Sigmoid colon (tissue), 4 donors: Measurements from ENCODE around the gene CPZ.

Experiments
- CTCF ChIP-seq, 4 experiments: fragments of 450-650 bp in 3 of 4; fragments of 200-600 bp in 1 of 4; IDR thresholded peaks; one replicate each; pipeline ENCODE4 v1.5.1; 2016 to 2019; ENCODE audit warnings: antibody characterized with exemption in 4 of 4, mild to moderate bottlenecking in 3 of 4, moderate library complexity in 2 of 4
- POLR2AphosphoS5 ChIP-seq, 4 donors: sonication (generic); formaldehyde crosslinking; IDR thresholded peaks; one replicate each; pipeline ENCODE4 v1.6.1; 2017; ENCODE audit warnings: antibody characterized with exemption in 4 of 4

GRCh38 chr4:8564595-8564994 lies 28.0 kb upstream of the CPZ start:
- TF ChIP-seq CTCF (IDR thresholded peaks at IDR 0.05) (no peak), POLR2AphosphoS5 (IDR thresholded peaks at IDR 0.05) (no peak)
